Measurements from ENCODE around the gene TMEM117. TPM values are rescaled to one million over a fixed set of nuclear protein-coding genes. Genes with fewer than 3 reads are reported as not detected.

Gene TMEM117
- polyA plus RNA-seq, 1 donor (not counting 4 experiments of a cell fraction or from before 2014, with no cell fraction given): 8.5 TPM

DNA sequence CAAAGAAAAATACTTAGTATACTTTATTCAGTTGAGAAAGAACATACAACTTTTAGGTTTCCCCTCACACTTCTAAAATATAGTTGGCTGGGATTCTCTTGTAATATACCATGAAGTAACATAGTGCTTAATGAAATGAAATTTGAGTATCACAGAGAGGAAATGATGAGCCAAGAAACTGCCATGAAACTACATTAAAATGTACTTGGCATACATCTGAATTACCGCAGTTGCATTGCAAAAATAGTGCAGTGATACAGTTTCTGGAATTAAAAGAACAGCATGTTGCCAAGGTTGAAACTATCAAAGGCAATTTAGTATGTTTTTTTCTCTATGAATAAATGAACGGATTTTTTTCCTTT lies 389.2 kb downstream of the TMEM117 start:
- Histone ChIP-seq H3K4me3 (ENCODE audit: control insufficient read depth in 2 of 3, extremely low read depth in 1 of 3, insufficient read depth in 2 of 3, low read depth in 1 of 3, low read length in 3 of 3) (no peak overlapping the region), H2AFZ (ENCODE audit: control insufficient read depth, low read length) (no peak overlapping the region), H3K4me2 (ENCODE audit: control insufficient read depth, extremely low read depth, insufficient read depth, low read depth, low read length) (no peak overlapping the region), H3K4me1 (ENCODE audit: control insufficient read depth, extremely low read depth, insufficient read depth, low read length) (no peaks in the 10 kb centered on the region), H3K27me3 (ENCODE audit: control insufficient read depth, extremely low read depth, insufficient read depth, low read length) (no peaks in the 10 kb centered on the region), H4K20me1 (ENCODE audit: control insufficient read depth, extremely low read depth, insufficient read depth, low read length) (no peaks in the 10 kb centered on the region), H3K79me2 (ENCODE audit: control insufficient read depth, insufficient read depth, low read length) (no peaks in the 10 kb centered on the region), H3K36me3 (ENCODE audit: control insufficient read depth in 2 of 2, extremely low read depth in 1 of 2, insufficient read depth in 2 of 2, low read length in 2 of 2) (no peaks in the 10 kb centered on the region), H3K27ac (ENCODE audit: control insufficient read depth, insufficient read depth, low read length) (no peak overlapping the region), H3K9me3 (ENCODE audit: control insufficient read depth, low read depth, low read length) (no peaks in the 10 kb centered on the region), H3K9ac (ENCODE audit: control insufficient read depth, extremely low read depth, insufficient read depth, low read length) (no peak overlapping the region), H3K9me1 (ENCODE audit: control insufficient read depth, extremely low read depth, insufficient read depth, low read length) (no peaks in the 10 kb centered on the region)
- DNase-seq (ENCODE audit: low read depth, low spot score) (no peak), FAIRE-seq (no peak)
- no peak for TF ChIP-seq EZH2 (IDR thresholded peaks at IDR 0.05; ENCODE audit: low read length)
- TF ChIP-seq, protein P1, sequence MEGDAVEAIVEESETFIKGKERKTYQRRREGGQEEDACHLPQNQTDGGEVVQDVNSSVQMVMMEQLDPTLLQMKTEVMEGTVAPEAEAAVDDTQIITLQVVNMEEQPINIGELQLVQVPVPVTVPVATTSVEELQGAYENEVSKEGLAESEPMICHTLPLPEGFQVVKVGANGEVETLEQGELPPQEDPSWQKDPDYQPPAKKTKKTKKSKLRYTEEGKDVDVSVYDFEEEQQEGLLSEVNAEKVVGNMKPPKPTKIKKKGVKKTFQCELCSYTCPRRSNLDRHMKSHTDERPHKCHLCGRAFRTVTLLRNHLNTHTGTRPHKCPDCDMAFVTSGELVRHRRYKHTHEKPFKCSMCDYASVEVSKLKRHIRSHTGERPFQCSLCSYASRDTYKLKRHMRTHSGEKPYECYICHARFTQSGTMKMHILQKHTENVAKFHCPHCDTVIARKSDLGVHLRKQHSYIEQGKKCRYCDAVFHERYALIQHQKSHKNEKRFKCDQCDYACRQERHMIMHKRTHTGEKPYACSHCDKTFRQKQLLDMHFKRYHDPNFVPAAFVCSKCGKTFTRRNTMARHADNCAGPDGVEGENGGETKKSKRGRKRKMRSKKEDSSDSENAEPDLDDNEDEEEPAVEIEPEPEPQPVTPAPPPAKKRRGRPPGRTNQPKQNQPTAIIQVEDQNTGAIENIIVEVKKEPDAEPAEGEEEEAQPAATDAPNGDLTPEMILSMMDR (optimal IDR thresholded peaks at IDR 0.05 in 1 of 3, IDR thresholded peaks at IDR 0.05 in 1 of 3, conservative IDR thresholded peaks at IDR 0.05 in 1 of 3; ENCODE audit: extremely low read depth in 1 of 3, insufficient read depth in 2 of 3, low read length in 3 of 3): no peak
- dilution Hi-C loops (cut with MboI; ENCODE audit: extremely low pct_ligation_motif_present, low sequenced_read_pairs): no loop called here

DNA sequence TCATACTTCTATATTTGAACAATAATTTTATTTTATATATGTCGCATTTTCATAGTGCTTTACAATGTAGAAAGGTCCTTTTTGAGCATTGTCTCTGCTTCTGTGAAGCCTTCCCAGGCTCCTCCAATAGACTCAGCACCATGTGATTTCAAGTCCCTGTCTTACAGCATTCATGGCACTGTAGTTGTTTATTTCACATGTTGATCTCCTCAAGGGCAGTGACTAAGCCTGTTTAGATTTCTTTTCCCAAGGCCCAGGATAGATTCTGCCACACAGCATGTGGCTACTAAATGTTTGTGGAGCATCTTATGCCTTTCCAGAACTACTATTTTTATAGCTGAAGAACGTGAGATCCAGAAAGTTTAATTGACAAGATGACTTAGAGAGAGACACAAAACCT lies 391.7 kb downstream of the TMEM117 start:
- Histone ChIP-seq H3K4me3 (ENCODE audit: control insufficient read depth in 2 of 3, extremely low read depth in 1 of 3, insufficient read depth in 2 of 3, low read depth in 1 of 3, low read length in 3 of 3) (no peak overlapping the region), H3K79me2 (ENCODE audit: control insufficient read depth, insufficient read depth, low read length) (no peaks in the 10 kb centered on the region), H3K9me1 (ENCODE audit: control insufficient read depth, extremely low read depth, insufficient read depth, low read length) (no peaks in the 10 kb centered on the region), H3K4me2 (ENCODE audit: control insufficient read depth, extremely low read depth, insufficient read depth, low read depth, low read length) (no peak overlapping the region), H3K36me3 (ENCODE audit: control insufficient read depth in 2 of 2, extremely low read depth in 1 of 2, insufficient read depth in 2 of 2, low read length in 2 of 2) (no peaks in the 10 kb centered on the region), H2AFZ (ENCODE audit: control insufficient read depth, low read length) (no peak overlapping the region), H3K27ac (ENCODE audit: control insufficient read depth, insufficient read depth, low read length) (no peak overlapping the region), H3K27me3 (ENCODE audit: control insufficient read depth, extremely low read depth, insufficient read depth, low read length) (no peaks in the 10 kb centered on the region), H3K9ac (ENCODE audit: control insufficient read depth, extremely low read depth, insufficient read depth, low read length) (no peak overlapping the region), H3K4me1 (ENCODE audit: control insufficient read depth, extremely low read depth, insufficient read depth, low read length) (no peaks in the 10 kb centered on the region), H3K9me3 (ENCODE audit: control insufficient read depth, low read depth, low read length) (no peaks in the 10 kb centered on the region), H4K20me1 (ENCODE audit: control insufficient read depth, extremely low read depth, insufficient read depth, low read length) (no peaks in the 10 kb centered on the region)
- no peak for DNase-seq (ENCODE audit: low read depth, low spot score)
- TF ChIP-seq EZH2 (IDR thresholded peaks at IDR 0.05; ENCODE audit: low read length): no peak
- TF ChIP-seq, protein P1 (optimal IDR thresholded peaks at IDR 0.05 in 1 of 3, IDR thresholded peaks at IDR 0.05 in 1 of 3, conservative IDR thresholded peaks at IDR 0.05 in 1 of 3; ENCODE audit: extremely low read depth in 1 of 3, insufficient read depth in 2 of 3, low read length in 3 of 3): no peak
- dilution Hi-C loops (cut with MboI; ENCODE audit: extremely low pct_ligation_motif_present, low sequenced_read_pairs): no loop called here
- FAIRE-seq: no peak

Measured in keratinocyte (primary cell).